ENCODE results near the gene SDC3.

DNA sequence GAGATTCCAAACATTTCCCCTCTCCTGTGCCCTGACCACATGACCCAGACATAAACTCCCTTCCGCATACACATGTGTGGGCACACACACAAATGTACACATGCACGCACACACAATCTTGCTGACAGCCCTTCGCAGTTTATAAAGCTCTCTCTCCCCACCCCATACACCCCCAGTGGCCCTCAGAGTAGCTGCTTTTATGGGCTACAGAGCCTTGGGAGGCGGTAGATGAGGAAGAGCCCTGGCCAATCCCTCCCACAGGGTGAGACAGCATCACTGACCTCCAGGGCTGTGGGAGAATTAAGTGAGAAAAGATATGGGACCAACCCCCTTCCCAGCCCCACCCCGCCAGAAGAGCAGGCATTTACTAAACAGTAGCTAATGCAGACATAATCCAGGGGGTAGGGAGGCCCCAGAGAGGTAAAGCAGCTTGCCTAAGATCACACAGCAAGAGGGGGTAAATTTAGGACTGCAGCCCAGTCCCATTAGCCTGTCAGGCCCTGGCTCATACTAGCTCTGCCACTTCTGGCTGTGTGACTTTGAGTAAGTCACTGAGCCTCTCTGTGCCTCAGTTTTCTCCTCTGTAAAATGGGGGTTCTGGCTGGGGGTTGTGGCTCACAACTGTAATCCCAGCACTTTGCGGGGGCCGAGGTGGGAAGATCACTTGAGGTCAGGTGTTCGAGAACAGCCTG, 5.1 kb downstream of the SDC3 start:
- TF ChIP-seq, protein P1, sequence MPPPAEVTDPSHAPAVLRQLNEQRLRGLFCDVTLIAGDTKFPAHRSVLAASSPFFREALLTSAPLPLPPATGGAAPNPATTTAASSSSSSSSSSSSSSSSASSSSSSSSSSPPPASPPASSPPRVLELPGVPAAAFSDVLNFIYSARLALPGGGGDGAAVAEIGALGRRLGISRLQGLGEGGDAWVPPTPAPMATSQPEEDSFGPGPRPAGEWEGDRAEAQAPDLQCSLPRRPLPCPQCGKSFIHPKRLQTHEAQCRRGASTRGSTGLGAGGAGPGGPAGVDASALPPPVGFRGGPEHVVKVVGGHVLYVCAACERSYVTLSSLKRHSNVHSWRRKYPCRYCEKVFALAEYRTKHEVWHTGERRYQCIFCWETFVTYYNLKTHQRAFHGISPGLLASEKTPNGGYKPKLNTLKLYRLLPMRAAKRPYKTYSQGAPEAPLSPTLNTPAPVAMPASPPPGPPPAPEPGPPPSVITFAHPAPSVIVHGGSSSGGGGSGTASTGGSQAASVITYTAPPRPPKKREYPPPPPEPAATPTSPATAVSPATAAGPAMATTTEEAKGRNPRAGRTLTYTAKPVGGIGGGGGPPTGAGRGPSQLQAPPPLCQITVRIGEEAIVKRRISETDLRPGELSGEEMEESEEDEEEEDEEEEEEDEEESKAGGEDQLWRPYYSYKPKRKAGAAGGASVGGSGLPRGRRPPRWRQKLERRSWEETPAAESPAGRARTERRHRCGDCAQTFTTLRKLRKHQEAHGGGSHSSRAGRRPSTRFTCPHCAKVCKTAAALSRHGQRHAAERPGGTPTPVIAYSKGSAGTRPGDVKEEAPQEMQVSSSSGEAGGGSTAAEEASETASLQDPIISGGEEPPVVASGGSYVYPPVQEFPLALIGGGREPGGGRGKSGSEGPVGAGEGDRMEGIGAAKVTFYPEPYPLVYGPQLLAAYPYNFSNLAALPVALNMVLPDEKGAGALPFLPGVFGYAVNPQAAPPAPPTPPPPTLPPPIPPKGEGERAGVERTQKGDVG (CRISPR knock-in tag; IDR thresholded peaks at IDR 0.05): no peak
- TF ChIP-seq POLR2AphosphoS5 (IDR thresholded peaks at IDR 0.05; ENCODE audit: low read length): no peak
- TF ChIP-seq, protein P2, sequence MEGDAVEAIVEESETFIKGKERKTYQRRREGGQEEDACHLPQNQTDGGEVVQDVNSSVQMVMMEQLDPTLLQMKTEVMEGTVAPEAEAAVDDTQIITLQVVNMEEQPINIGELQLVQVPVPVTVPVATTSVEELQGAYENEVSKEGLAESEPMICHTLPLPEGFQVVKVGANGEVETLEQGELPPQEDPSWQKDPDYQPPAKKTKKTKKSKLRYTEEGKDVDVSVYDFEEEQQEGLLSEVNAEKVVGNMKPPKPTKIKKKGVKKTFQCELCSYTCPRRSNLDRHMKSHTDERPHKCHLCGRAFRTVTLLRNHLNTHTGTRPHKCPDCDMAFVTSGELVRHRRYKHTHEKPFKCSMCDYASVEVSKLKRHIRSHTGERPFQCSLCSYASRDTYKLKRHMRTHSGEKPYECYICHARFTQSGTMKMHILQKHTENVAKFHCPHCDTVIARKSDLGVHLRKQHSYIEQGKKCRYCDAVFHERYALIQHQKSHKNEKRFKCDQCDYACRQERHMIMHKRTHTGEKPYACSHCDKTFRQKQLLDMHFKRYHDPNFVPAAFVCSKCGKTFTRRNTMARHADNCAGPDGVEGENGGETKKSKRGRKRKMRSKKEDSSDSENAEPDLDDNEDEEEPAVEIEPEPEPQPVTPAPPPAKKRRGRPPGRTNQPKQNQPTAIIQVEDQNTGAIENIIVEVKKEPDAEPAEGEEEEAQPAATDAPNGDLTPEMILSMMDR (IDR thresholded peaks at IDR 0.05 in 2 of 3, conservative IDR thresholded peaks at IDR 0.05 in 1 of 3; ENCODE audit: control insufficient read depth in 2 of 3, extremely low read depth in 1 of 3, insufficient read depth in 1 of 3, low read depth in 3 of 3, low read length in 3 of 3): no peak
- TF ChIP-seq EGR1 (IDR thresholded peaks at IDR 0.05; ENCODE audit: borderline replicate concordance in 1 of 2, low read depth in 2 of 2, low read length in 2 of 2): no peak
